ENCODE measurements around the gene KLF17. TPM values are rescaled to one million over a fixed set of nuclear protein-coding genes. Genes with fewer than 3 reads are reported as not detected.

Gene KLF17
- total RNA-seq, 4 donors from 2014 or later: 0.24 TPM; not detected in 3

GRCh38 chr1:44119525-44119924 is 904 bp downstream of the KLF17 start:
- ATAC-seq (ENCODE audit: low FRiP score): no peak
- no peak for DNase-seq (ENCODE audit: low spot score)
- no peak for TF ChIP-seq CTCF (IDR thresholded peaks at IDR 0.05)

- no peak for TF ChIP-seq CTCF (IDR thresholded peaks at IDR 0.05)
- DNase-seq (ENCODE audit: low spot score) (no peak), ATAC-seq (ENCODE audit: low FRiP score) (no peak)
Observed at GRCh38 chr1:44120398-44120949, 1.9 kb downstream of the KLF17 start.

- TF ChIP-seq CTCF (IDR thresholded peaks at IDR 0.05): no peak
- ATAC-seq (ENCODE audit: low FRiP score) (no peak), DNase-seq (ENCODE audit: low spot score) (no peak)
Observed at GRCh38 chr1:44129616-44130500, 11.2 kb downstream of the KLF17 start.

GRCh38 chr1:44131411-44131810 is 12.8 kb downstream of the KLF17 start:
- DNase-seq (ENCODE audit: low spot score): no peak
- no peak for ATAC-seq (ENCODE audit: low FRiP score)
- TF ChIP-seq CTCF (IDR thresholded peaks at IDR 0.05): no peak

- DNase-seq (ENCODE audit: low spot score): no peak
- TF ChIP-seq CTCF (IDR thresholded peaks at IDR 0.05): no peak
- no peak for ATAC-seq (ENCODE audit: low FRiP score)
Observed at GRCh38 chr1:44134071-44134920, 15.7 kb downstream of the KLF17 start.

GRCh38 chr1:44135886-44136285 is 17.3 kb downstream of the KLF17 start:
- ATAC-seq (ENCODE audit: low FRiP score) (no peak), DNase-seq (ENCODE audit: low spot score) (no peak)
- no peak for TF ChIP-seq CTCF (IDR thresholded peaks at IDR 0.05)
